A673 (cell line): Measurements from ENCODE around the gene C19orf47.

ENCODE experiments used
- EZH2 ChIP-seq: fragments of 200-600 bp; sonication (generic); IDR thresholded peaks from 2 replicates; pipeline ENCODE4 v1.6.1; 2017; ENCODE audit warnings: borderline replicate concordance, low read depth, mild to moderate bottlenecking, mixed read lengths, antibody characterized with exemption, low read length; ENCODE audit not compliant: poor library complexity, severe bottlenecking
- TF ChIP-seq, protein P1 (sequence below): fragments of 300-800, 200-600 bp; sonication (generic); conservative IDR thresholded peaks from 2 replicates; pipeline ENCODE4 v1.5.1; 2017; ENCODE audit warnings: low read depth, mild to moderate bottlenecking, antibody characterized with exemption, low read length, moderate library complexity, mixed read lengths

DNA sequence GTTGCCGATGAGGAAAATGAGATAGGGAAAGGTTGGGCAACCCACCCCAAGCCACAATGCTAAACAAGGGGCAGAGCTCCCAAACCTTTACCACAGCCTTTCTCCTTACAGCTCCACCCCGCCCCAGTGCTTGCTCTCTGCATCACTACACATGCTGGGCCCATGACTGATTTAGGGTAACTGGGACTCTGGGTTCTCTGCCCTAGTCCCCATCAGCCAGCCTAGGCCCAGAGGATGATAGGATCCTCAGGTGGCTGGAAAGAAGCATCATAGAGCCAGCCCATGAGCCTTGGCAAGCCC, 11.6 kb downstream of the C19orf47 start:
- TF ChIP-seq, protein P1, sequence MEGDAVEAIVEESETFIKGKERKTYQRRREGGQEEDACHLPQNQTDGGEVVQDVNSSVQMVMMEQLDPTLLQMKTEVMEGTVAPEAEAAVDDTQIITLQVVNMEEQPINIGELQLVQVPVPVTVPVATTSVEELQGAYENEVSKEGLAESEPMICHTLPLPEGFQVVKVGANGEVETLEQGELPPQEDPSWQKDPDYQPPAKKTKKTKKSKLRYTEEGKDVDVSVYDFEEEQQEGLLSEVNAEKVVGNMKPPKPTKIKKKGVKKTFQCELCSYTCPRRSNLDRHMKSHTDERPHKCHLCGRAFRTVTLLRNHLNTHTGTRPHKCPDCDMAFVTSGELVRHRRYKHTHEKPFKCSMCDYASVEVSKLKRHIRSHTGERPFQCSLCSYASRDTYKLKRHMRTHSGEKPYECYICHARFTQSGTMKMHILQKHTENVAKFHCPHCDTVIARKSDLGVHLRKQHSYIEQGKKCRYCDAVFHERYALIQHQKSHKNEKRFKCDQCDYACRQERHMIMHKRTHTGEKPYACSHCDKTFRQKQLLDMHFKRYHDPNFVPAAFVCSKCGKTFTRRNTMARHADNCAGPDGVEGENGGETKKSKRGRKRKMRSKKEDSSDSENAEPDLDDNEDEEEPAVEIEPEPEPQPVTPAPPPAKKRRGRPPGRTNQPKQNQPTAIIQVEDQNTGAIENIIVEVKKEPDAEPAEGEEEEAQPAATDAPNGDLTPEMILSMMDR: no peak
- no peak for TF ChIP-seq EZH2
